GM23248 (cell line): ENCODE results near the gene NOS1AP. TPM values are rescaled to one million over a fixed set of nuclear protein-coding genes. Genes with fewer than 3 reads are reported as not detected.

ENCODE experiments used
- DNase-seq: peaks from one replicate; pipeline ENCODE4 v3.0.0-alpha.2; 2015
- H2AFZ ChIP-seq: fragments of 200-600 bp; sonication (generic); 2 replicates; pipeline ENCODE4 v1.6.1; 2016; ENCODE audit warnings: antibody characterized with exemption
- H3F3A ChIP-seq: fragments of 200-600 bp; sonication (generic); 2 replicates; pipeline ENCODE4 v1.6.1; 2016; ENCODE audit warnings: mild to moderate bottlenecking, antibody characterized with exemption, mixed run types; ENCODE audit not compliant: insufficient read depth
- H3K27ac ChIP-seq: fragments of 200-600 bp; sonication (generic); 2 replicates; pipeline ENCODE4 v1.5.1; 2016; ENCODE audit warnings: mild to moderate bottlenecking
- H3K27me3 ChIP-seq: fragments of 200-600 bp; sonication (generic); replicated peaks from 2 replicates; pipeline ENCODE4 v1.6.1; 2016; ENCODE audit warnings: mild to moderate bottlenecking; ENCODE audit not compliant: insufficient read depth
- H3K36me3 ChIP-seq: fragments of 200-600 bp; sonication (generic); 2 replicates; pipeline ENCODE4 v1.6.1; 2016; ENCODE audit warnings: low read depth, mild to moderate bottlenecking
- H3K4me1 ChIP-seq: fragments of 200-600 bp; sonication (generic); 2 replicates; pipeline ENCODE4 v1.6.1; 2016; ENCODE audit warnings: mild to moderate bottlenecking; ENCODE audit not compliant: insufficient read depth
- H3K4me2 ChIP-seq: fragments of 200-600 bp; sonication (generic); one replicate; pipeline ENCODE4 v1.6.1; 2016; ENCODE audit warnings: mild to moderate bottlenecking; ENCODE audit not compliant: unreplicated experiment
- H3K4me3 ChIP-seq: fragments of 200-600 bp; sonication (generic); 2 replicates; pipeline ENCODE4 v1.5.1; 2016; ENCODE audit warnings: mild to moderate bottlenecking
- H3K79me2 ChIP-seq: fragments of 200-600 bp; sonication (generic); 2 replicates; pipeline ENCODE4 v1.6.1; 2016; ENCODE audit warnings: mild to moderate bottlenecking; ENCODE audit not compliant: insufficient read depth
- H3K9ac ChIP-seq: fragments of 200-600 bp; sonication (generic); 2 replicates; pipeline ENCODE4 v1.6.1; 2016; ENCODE audit warnings: mild to moderate bottlenecking
- H3K9me2 ChIP-seq: fragments of 200-600 bp; sonication (generic); 2 replicates; pipeline ENCODE4 v1.6.1; 2016; ENCODE audit warnings: mixed run types, mild to moderate bottlenecking, moderate library complexity; ENCODE audit not compliant: insufficient read depth
- H3K9me3 ChIP-seq: fragments of 200-600 bp; sonication (generic); one replicate; pipeline ENCODE4 v1.6.1; 2017; ENCODE audit warnings: low read depth
- H4K20me1 ChIP-seq: fragments of 200-600 bp; sonication (generic); 2 replicates; pipeline ENCODE4 v1.6.0; 2016; ENCODE audit not compliant: insufficient read depth
- EZH2 ChIP-seq: fragments of 200-600 bp; sonication (generic); IDR thresholded peaks from 2 replicates; pipeline ENCODE4 v1.6.1; 2018; ENCODE audit warnings: antibody characterized with exemption, mild to moderate bottlenecking; ENCODE audit not compliant: insufficient read depth, poor library complexity, severe bottlenecking
- EZH2phosphoT487 ChIP-seq: fragments of 200-600 bp; sonication (generic); IDR thresholded peaks from 2 replicates; pipeline ENCODE4 v1.6.1; 2018; ENCODE audit warnings: antibody characterized with exemption, moderate library complexity, mild to moderate bottlenecking, low read depth; ENCODE audit not compliant: insufficient read depth
- WGBS, 2 experiments: methylation state at CpG; one replicate each; pipeline ENCODE4 v1.1.6; 2015 to 2017; ENCODE audit warnings: low lambda C conversion rate in 2 of 2, low coverage in 1 of 2; ENCODE audit errors: missing lambda C conversion rate in 2 of 2; 5-methylcytosine and 5-hydroxymethylcytosine counted together
- in situ Hi-C: fragments of 300-500 bp; cut with MboI; formaldehyde crosslinking; loops from 2 replicates; pipeline ENCODE4 v1.15.0; 2020
- polyA plus RNA-seq: library from polyadenylated mRNA; unstranded; fragments of >200 nt; fragmentation: Nextera tagmentation; extraction: Ambion mirVana; gene quantifications from 2 replicates; pipeline ENCODE4 v1.2.1, GENCODE V29; 2016
- total RNA-seq: library from RNA; depleted of rRNA; stranded (reverse); fragments of >200 nt; shearing (Covaris generic); gene quantifications from 2 replicates; pipeline ENCODE4 v1.2.3, GENCODE V29; 2014

Gene NOS1AP
- total and polyA plus RNA-seq, 2 experiments from 2014 or later, result 0.18 TPM; not detected in 1

DNA sequence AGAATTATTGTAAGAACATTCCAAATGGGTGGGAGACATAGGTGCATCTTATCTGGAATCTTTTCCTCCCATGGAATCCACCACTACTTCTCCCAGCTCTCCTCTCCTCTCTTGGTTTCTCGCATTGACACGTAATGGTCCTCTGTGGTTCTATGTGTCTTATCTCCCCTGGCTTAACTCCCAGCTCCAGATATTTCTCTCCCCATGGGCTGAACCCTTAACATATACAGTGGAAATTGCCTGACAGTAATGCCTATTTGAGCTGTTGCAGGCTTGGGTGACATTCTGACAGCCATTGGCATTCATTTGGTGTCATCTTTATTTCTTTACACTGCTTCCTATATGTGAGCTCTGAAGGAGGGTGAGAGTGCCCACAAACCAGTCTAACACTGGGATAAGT, 188.9 kb downstream of the NOS1AP start:
- H3K9me2 ChIP-seq, result no peaks in the 10 kb centered on the region
- no peak overlapping the region for H3K4me2 ChIP-seq
- DNase-seq, result no peak
- no peak overlapping the region for H3K9ac ChIP-seq
- in situ Hi-C loops, result no loop called here
- H3K4me3 ChIP-seq, result no peak overlapping the region
- WGBS, 2 experiments, result 58 to 67% methylated on average over 2 of the region's 2 CpGs
- H3K36me3 ChIP-seq, result no peaks in the 10 kb centered on the region
- no peak overlapping the region for H3K27ac ChIP-seq
- H3K9me3 ChIP-seq, result no peaks in the 10 kb centered on the region
- H3K27me3 ChIP-seq, result no peaks in the 10 kb centered on the region
- no peaks in the 10 kb centered on the region for H4K20me1 ChIP-seq
- no peaks in the 10 kb centered on the region for H3K4me1 ChIP-seq
- no peaks in the 10 kb centered on the region for H3K79me2 ChIP-seq
- TF ChIP-seq EZH2, result no peak
- no peak for TF ChIP-seq EZH2phosphoT487
- H2AFZ ChIP-seq, result no peak overlapping the region
- no peaks in the 10 kb centered on the region for H3F3A ChIP-seq

- H3K4me3 ChIP-seq, result no peak overlapping the region
- TF ChIP-seq EZH2 (no peak), EZH2phosphoT487 (no peak)
- 6 to 11% methylated on average over 1 of the region's 1 CpG for WGBS, 2 experiments
- no peaks in the 10 kb centered on the region for H3K9me3 ChIP-seq
- H3K36me3 ChIP-seq, result no peaks in the 10 kb centered on the region
- H3K9me2 ChIP-seq, result no peaks in the 10 kb centered on the region
- no peak overlapping the region for H2AFZ ChIP-seq
- no peaks in the 10 kb centered on the region for H3K4me1 ChIP-seq
- no peak overlapping the region for H3K4me2 ChIP-seq
- no peak overlapping the region for H3K9ac ChIP-seq
- H4K20me1 ChIP-seq, result no peaks in the 10 kb centered on the region
- no peaks in the 10 kb centered on the region for H3F3A ChIP-seq
- in situ Hi-C loops, result loop anchor here (10.0 kb wide), 1 partner anchor 205 kb away; no protein-coding TSS in a partner anchor
- no peak for DNase-seq
- H3K79me2 ChIP-seq, result no peaks in the 10 kb centered on the region
- H3K27me3 ChIP-seq, result no peaks in the 10 kb centered on the region
- no peak overlapping the region for H3K27ac ChIP-seq
Measured at GRCh38 chr1:162259894-162260455, 190.5 kb downstream of the NOS1AP start.

DNA sequence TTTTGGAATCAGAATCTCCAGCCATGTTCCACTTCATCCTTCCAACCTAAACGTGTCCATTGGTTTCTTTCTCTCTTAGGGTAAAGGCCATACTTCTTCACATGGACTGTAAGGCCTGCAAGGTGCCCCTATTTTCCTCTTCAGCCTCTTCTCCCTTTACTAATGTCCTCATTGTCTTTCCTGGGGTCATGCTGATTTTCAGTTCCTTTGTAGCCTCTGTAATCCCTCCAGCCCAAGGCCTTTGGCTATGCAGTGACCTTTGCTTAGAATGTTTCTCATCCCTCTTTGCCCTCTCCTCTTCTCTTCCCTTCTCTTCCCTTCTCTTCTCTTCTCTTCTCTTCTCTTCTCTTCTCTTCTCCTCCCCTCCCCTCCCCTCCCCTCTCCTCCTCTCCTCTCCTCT, 194.6 kb downstream of the NOS1AP start:
- H3K9me2 ChIP-seq, result no peaks in the 10 kb centered on the region
- in situ Hi-C loops, result loop anchor here (10.0 kb wide), 1 partner anchor 209 kb away; no protein-coding TSS in a partner anchor
- no peaks in the 10 kb centered on the region for H4K20me1 ChIP-seq
- no peaks in the 10 kb centered on the region for H3K36me3 ChIP-seq
- H3K79me2 ChIP-seq, result no peaks in the 10 kb centered on the region
- H2AFZ ChIP-seq, result no peak overlapping the region
- H3K9ac ChIP-seq, result no peak overlapping the region
- no peak overlapping the region for H3K4me2 ChIP-seq
- no peak overlapping the region for H3K4me3 ChIP-seq
- H3K27ac ChIP-seq, result no peak overlapping the region
- 15 to 22% methylated on average over 1 of the region's 1 CpG for WGBS, 2 experiments
- DNase-seq, result no peak
- H3K27me3 ChIP-seq, result no peaks in the 10 kb centered on the region; the same call in 1 of the 2 replicates
- H3F3A ChIP-seq, result no peaks in the 10 kb centered on the region
- H3K9me3 ChIP-seq, result no peaks in the 10 kb centered on the region
- H3K4me1 ChIP-seq, result no peaks in the 10 kb centered on the region
- TF ChIP-seq EZH2 (no peak), EZH2phosphoT487 (no peak)

DNA sequence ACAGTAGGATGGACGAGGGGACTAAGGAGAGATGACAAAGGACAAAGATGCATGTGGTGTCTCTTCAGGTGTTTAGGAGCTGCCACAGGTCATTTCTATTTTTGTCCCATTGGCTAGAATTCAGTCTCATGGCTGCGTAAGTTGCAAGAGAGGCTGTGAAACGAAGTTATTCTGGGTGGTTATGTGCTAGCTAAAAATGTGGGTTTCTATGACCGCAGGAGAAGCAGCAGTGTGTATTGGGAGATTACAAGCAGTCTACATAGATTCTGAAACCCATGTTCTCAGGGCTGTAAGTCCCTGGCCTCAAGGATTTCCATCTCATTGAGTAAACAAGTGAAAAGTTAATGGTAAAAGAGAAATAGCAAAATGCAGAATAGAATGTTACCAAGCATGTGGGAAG, 196.5 kb downstream of the NOS1AP start:
- Histone ChIP-seq H3K27me3 (no peaks in the 10 kb centered on the region; the same call in 1 of the 2 replicates), H3K9me3 (no peaks in the 10 kb centered on the region)

More for the DNA sequence above, 196.5 kb downstream of the NOS1AP start:
- TF ChIP-seq EZH2 (no peak), EZH2phosphoT487 (no peak)
- Histone ChIP-seq H3K36me3 (no peaks in the 10 kb centered on the region), H3K9me2 (no peaks in the 10 kb centered on the region), H3K4me3 (no peak overlapping the region), H2AFZ (no peak overlapping the region), H3K27ac (no peak overlapping the region), H3F3A (no peaks in the 10 kb centered on the region), H4K20me1 (no peaks in the 10 kb centered on the region), H3K79me2 (no peaks in the 10 kb centered on the region), H3K9ac (no peak overlapping the region), H3K4me1 (no peaks in the 10 kb centered on the region), H3K4me2 (no peak overlapping the region)
- in situ Hi-C loops, result loop anchor here (10.0 kb wide), 1 partner anchor 211 kb away; no protein-coding TSS in a partner anchor
- DNase-seq, result no peak
- WGBS, 2 experiments, result 63 to 69% methylated on average over 4 of the region's 4 CpGs
